ENCODE measurements around the gene MRPL54.
"Not testable (repeated sequence)": the region's sequence is repeated elsewhere in the genome, so short reads cannot be mapped to it uniquely, and the experiment has no call there.

The MRPL54 gene

GRCh38 chr19:3804429-3804828 is 41.9 kb downstream of the MRPL54 start:
- DNase-seq, result no peak
- Mint-ChIP-seq H3K27ac (no peak overlapping the region), H3K9me3 (peaks cover 0 to 9% of the 10 kb centered on the region in 2 donors), H3K27me3 (peaks cover 7% of the 10 kb centered on the region), H3K4me1 (peaks cover 48% of the 10 kb centered on the region), H3K4me3 (no peak overlapping the region)
- no peak for ATAC-seq

GRCh38 chr19:3805859-3806258 is 43.4 kb downstream of the MRPL54 start:
- Mint-ChIP-seq H3K27ac (no peak overlapping the region), H3K9me3 (peaks cover 0 to 9% of the 10 kb centered on the region in 2 donors), H3K4me3 (no peak overlapping the region), H3K4me1 (peaks cover 51% of the 10 kb centered on the region), H3K27me3 (peaks cover 7% of the 10 kb centered on the region)
- ATAC-seq, result no peak
- no peak for DNase-seq

- ATAC-seq, result no peak
- peaks cover 0 to 9% of the 10 kb centered on the region in 2 donors for H3K9me3 Mint-ChIP-seq
- H3K27ac Mint-ChIP-seq, result no peak overlapping the region
Observed at GRCh38 chr19:3807131-3807480, 44.6 kb downstream of the MRPL54 start.

DNA sequence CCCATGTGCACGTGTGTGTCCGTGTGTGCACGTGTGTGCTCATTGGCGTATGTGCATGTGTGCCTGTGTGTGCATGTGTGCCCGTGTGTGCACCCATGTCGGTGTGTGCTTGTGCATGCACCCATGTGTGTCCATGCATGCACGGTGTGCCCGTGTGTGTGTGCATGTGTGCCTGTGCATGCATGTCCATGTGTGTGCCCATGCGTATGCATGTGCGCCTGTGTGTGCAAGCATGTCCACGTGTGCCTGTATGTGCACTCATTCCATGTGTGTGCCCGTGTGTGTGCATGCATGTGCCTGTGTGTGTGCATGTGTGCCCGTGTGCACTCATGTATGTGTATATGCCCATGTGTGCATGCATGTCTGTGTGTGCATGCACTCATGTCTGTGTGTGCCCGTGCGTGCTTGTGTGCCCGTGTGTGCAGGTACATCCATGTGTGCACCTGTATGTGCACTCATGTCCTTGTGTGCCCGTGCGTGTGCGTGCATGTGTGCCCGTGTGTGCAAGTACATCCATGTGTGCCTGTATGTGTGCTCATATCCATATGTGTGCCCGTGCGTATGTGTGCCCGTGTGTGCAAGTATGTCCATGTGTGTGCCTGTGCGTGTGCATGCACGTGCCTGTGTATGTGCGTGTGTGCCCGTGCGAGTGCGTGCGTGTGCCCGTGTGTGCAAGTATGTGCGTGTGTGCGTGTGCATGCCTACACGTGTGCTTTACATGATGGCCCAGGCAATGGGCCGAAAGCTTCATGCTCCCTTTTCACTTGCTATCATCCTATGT is 45.3 kb downstream of the MRPL54 start:
- H3K4me3 Mint-ChIP-seq, result no peak overlapping the region
- ATAC-seq, result no peak
- no peaks in the 10 kb centered on the region for H3K27me3 Mint-ChIP-seq
- DNase-seq, result no peak
- H3K4me1 Mint-ChIP-seq, result peaks cover 56% of the 10 kb centered on the region
- peaks cover 0 to 9% of the 10 kb centered on the region in 2 donors for H3K9me3 Mint-ChIP-seq
- H3K27ac Mint-ChIP-seq, result no peak overlapping the region

More at GRCh38 chr19:3807131-3807480, 44.6 kb downstream of the MRPL54 start:
- Mint-ChIP-seq H3K27me3 (no peaks in the 10 kb centered on the region), H3K4me1 (peaks cover 49% of the 10 kb centered on the region), H3K4me3 (no peak overlapping the region)
- no peak for DNase-seq

DNA sequence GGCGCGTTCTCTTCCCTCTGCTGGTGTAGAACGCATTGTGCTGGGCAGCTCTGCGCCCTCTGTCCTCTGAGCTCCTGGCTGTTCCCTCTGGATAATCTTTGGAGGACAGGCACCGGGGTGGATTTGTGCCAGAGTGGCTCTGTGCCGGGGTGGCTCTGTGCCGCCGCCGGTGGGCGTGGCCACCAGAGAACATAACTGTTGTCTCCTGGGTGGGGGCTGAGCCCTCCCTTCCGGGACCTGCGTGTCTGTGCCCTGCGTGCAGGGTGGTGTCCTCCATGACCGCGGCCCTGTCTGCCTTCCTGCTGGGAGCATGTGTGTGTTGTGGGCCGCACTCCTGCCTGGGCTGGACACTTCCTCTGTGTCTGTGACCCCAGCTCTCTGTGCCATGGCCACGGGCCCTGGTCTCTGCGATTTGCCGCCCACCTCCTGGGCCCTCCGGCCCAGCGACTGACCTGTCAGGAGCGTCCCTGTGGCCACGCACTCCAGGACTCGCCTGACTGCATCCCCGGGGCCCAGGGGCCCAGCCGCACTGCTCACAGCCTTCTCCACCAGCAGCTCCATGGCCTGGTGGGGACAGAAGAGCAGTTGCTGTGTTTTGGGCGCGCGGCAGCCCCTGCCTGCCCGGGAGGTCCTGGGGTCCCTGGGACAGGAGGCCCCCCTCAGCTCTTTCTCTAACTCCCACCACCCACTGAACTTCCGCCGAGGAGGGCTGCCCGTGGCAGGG is 46.1 kb downstream of the MRPL54 start:
- no peak overlapping the region for H3K27ac Mint-ChIP-seq
- H3K4me3 Mint-ChIP-seq, result no peak overlapping the region
- H3K27me3 Mint-ChIP-seq, result no peaks in the 10 kb centered on the region
- ATAC-seq (no peak), DNase-seq (no peak)
- H3K4me1 Mint-ChIP-seq, result peaks cover 64% of the 10 kb centered on the region
- H3K9me3 Mint-ChIP-seq, result peaks cover 0 to 9% of the 10 kb centered on the region in 2 donors

GRCh38 chr19:3809881-3810707 is 47.6 kb downstream of the MRPL54 start:
- peaks cover 75% of the 10 kb centered on the region for H3K4me1 Mint-ChIP-seq
- peaks cover 0 to 9% of the 10 kb centered on the region in 2 donors for H3K9me3 Mint-ChIP-seq
- ATAC-seq (no peak), DNase-seq (peak in 1 of 2 donors; percentile 25)
- no peak overlapping the region for H3K4me3 Mint-ChIP-seq
- H3K27ac Mint-ChIP-seq, result no peak overlapping the region
- H3K27me3 Mint-ChIP-seq, result no peaks in the 10 kb centered on the region

GRCh38 chr19:3810708-3811355 is 48.4 kb downstream of the MRPL54 start:
- ATAC-seq, result no peak
- H3K4me3 Mint-ChIP-seq, result no peak overlapping the region
- H3K9me3 Mint-ChIP-seq, result peaks cover 0 to 9% of the 10 kb centered on the region in 2 donors
- no peak for DNase-seq
- peak overlapping the region in 1 of 2 donors; percentile 48 for H3K27ac Mint-ChIP-seq
- H3K4me1 Mint-ChIP-seq, result peaks cover 71% of the 10 kb centered on the region
- no peaks in the 10 kb centered on the region for H3K27me3 Mint-ChIP-seq

DNA sequence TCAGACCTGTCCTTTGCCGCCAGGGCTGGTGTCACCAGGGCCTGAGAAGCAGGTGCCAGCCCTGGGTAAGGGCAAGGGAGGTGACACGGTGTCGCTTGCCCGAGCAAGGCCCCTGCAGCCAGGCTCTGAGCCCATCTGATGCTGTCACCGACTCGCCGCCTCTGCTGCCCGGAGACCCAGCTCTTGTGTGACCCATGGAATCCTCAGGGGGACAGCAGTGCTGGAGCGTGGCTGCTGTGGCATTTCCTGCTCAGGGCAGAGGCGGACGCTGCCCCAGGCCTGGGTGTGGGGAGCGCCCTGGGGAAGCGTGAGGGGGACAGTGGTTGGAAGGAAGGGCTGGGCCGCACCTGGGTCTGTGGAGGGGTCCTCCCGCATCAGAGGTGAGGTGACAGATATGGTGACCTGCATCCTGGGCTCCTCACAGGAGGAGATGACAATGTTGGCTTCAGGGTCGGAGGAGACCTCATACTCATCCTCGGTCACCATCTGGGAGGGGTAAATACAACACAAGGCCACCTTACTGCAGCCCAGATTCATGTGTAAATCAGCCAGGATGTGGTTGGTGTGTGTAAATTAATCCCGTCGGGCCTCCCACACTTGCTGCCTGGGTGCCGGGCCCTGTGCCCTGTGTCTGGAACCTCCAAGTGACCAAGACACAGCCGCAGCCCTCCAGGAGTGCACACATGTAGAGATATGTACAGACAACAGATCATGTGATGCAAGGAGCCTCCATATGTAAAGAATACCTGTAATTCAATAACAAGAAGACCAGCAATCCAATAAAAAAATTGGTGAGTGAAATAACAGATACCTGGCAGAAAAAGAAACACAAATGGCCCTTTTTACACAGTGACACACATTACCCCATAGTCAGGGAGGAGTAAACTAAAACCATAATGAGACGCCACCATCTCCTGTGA is 51.3 kb downstream of the MRPL54 start:
- peak overlapping the region in 1 of 2 donors; percentile 49 for H3K4me3 Mint-ChIP-seq
- no peaks in the 10 kb centered on the region for H3K27me3 Mint-ChIP-seq
- H3K4me1 Mint-ChIP-seq, result peaks cover 68% of the 10 kb centered on the region
- DNase-seq (no peak), ATAC-seq (no peak)
- no peaks in the 10 kb centered on the region for H3K9me3 Mint-ChIP-seq
- peak overlapping the region; percentile 42 to 47 for H3K27ac Mint-ChIP-seq

GRCh38 chr19:3814648-3815047 is 52.2 kb downstream of the MRPL54 start:
- Mint-ChIP-seq H3K9me3 (no peaks in the 10 kb centered on the region), H3K4me3 (no peak overlapping the region), H3K4me1 (peaks cover 68% of the 10 kb centered on the region), H3K27ac (peak overlapping the region; percentile 22 to 47), H3K27me3 (no peaks in the 10 kb centered on the region)
- DNase-seq, result no peak
- ATAC-seq, result no peak

- ATAC-seq, H3K27me3 Mint-ChIP-seq, H3K4me3 Mint-ChIP-seq, H3K27ac Mint-ChIP-seq, DNase-seq, H3K9me3 Mint-ChIP-seq: not testable (repeated sequence)
- peaks cover 60% of the 10 kb centered on the region for H3K4me1 Mint-ChIP-seq
Observed at GRCh38 chr19:3816148-3816547, 53.7 kb downstream of the MRPL54 start.

DNA sequence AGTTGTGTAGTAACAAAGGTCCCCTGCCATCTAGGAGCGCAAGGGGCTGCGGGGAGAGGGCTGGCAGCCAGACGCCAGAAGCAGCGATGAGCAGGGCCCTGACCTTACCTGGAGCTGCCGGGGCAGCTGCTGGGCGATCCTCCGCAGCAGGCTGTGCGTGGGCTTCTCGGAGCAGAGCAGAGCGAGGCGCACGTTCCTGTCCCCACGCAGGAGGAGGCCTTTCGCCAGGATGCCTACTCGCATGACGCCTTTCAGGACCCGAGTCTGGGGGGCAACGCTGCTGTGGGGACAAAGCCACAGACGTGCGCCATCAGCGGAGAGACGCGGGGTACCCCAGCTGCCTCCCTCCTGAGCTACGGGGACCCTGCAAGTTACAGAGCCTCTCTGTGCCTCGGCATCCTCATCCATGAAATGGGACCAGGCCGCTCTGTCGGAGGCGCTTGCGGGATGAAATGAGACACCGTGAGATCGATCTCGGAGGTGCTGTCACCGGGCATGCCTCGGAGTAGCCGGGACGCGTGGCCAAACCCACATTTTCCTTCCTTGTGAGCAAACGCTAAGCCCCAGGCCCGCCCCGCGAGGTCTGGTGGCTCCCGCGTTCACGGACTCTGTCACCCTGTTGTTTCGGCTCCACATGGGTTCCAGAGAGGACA is 54.2 kb downstream of the MRPL54 start:
- no peak for DNase-seq
- Mint-ChIP-seq H3K4me3 (no peak overlapping the region), H3K9me3 (no peaks in the 10 kb centered on the region), H3K27me3 (no peaks in the 10 kb centered on the region), H3K4me1 (peaks cover 61% of the 10 kb centered on the region), H3K27ac (no peak overlapping the region)
- ATAC-seq, result no peak

All from stimulated activated naive CD8-positive, alpha-beta T cell treated with anti-CD3 and anti-CD28 coated beads, Interleukin-15, amount 100 ng/mL, for 72 hours (primary cell).